ENCODE results near the gene FAM107B. TPM values are rescaled to one million over a fixed set of nuclear protein-coding genes. Genes with fewer than 3 reads are reported as not detected.
A peak's percentile ranks its signal among the peaks of the same experiment; 100 is the strongest.

Gene FAM107B
- total RNA-seq, 1 experiment from 2014 or later, result 24.5 TPM

GRCh38 chr10:14592566-14592965 is 182.1 kb downstream of the FAM107B start:
- no peak for TF ChIP-seq CTCF (conservative IDR thresholded peaks at IDR 0.05)

More at GRCh38 chr10:14592566-14592965, 182.1 kb downstream of the FAM107B start:
- Histone ChIP-seq H3K4me2 (ENCODE audit: insufficient read depth, insufficient read length, low read length) (no peak overlapping the region), H3K79me1 (ENCODE audit: insufficient read depth, low read depth, low read length, poor library complexity, severe bottlenecking) (peaks cover 4% of the 10 kb centered on the region), H3K18ac (ENCODE audit: insufficient read length, low read depth, low read length) (no peak overlapping the region), H2AK5ac (ENCODE audit: insufficient read length, low read length) (no peak overlapping the region), H3K4ac (ENCODE audit: low read depth, low read length) (no peak overlapping the region), H2BK20ac (ENCODE audit: low read depth, low read length, poor library complexity, severe bottlenecking) (no peak overlapping the region), H4K5ac (ENCODE audit: insufficient read length, low read depth, low read length) (no peak overlapping the region), H3K27me3 (ENCODE audit: insufficient read depth, low read length) (no peaks in the 10 kb centered on the region), H4K20me1 (ENCODE audit: control insufficient read depth, insufficient read depth, insufficient read length) (no peaks in the 10 kb centered on the region), H2BK15ac (ENCODE audit: low read depth, low read length) (no peak overlapping the region), H4K8ac (replicated peaks; ENCODE audit: insufficient read length, low read depth, low read length) (no peak overlapping the region), H3K9ac (ENCODE audit: extremely low read depth, insufficient read length, low read length) (no peak overlapping the region), H3K9me3 (ENCODE audit: control insufficient read depth, low read depth, low read length) (no peaks in the 10 kb centered on the region), H3K4me1 (ENCODE audit: insufficient read depth, low read length) (peaks cover 2% of the 10 kb centered on the region; the same call in 1 of the 2 replicates), H2AFZ (ENCODE audit: low read length) (no peak overlapping the region), H3K23ac (ENCODE audit: insufficient read length, low read depth, low read length) (no peak overlapping the region), H2BK12ac (ENCODE audit: insufficient read length, low read depth, low read length) (no peak overlapping the region), H3K14ac (ENCODE audit: insufficient read depth, low read length) (no peak overlapping the region), H2BK5ac (ENCODE audit: insufficient read length, low read length) (no peak overlapping the region), H3K27ac (ENCODE audit: insufficient read length, low read depth, low read length) (no peak overlapping the region), H3K56ac (ENCODE audit: insufficient read length, low read depth, low read length) (no peak overlapping the region), H2BK120ac (ENCODE audit: low read depth, low read length, poor library complexity, severe bottlenecking) (no peak overlapping the region), H3T11ph (ENCODE audit: low read length) (no peak overlapping the region), H4K91ac (ENCODE audit: insufficient read length, low read depth, low read length) (no peak overlapping the region), H3K79me2 (ENCODE audit: insufficient read depth, low read length) (no peaks in the 10 kb centered on the region; the same call in 1 of the 2 replicates), H3K23me2 (ENCODE audit: insufficient read length, low read depth, low read length, poor library complexity, severe bottlenecking) (no peaks in the 10 kb centered on the region)
- Mint-ChIP-seq H3K9me3 (no peaks in the 10 kb centered on the region), H3K27me3 (ENCODE audit: low read depth) (no peaks in the 10 kb centered on the region), H3K36me3 (ENCODE audit: insufficient read depth in 1 of 3, low read depth in 3 of 3) (peaks cover 5 to 18% (median 16%) of the 10 kb centered on the region in 3 experiments; a peak in 6 of 7 replicates), H3K4me1 (peaks cover 24% of the 10 kb centered on the region in 2 experiments), H3K27ac (0 out of 7 replicates have a peak overlapping the region, but pooled peaks of 1 of the 3 experiments have one; percentile 79), H3K4me3 (no peak overlapping the region)
- WGBS (ENCODE audit: extremely low coverage, insufficient read length, low lambda C conversion rate), result no CpG with 5 or more reads among the region's 6 CpGs
- peak; percentile 14 for DNase-seq

All from H9 (cell line).